ENCODE results near the gene APBA3.

The APBA3 gene

GRCh38 chr19:3725121-3725520 is 36.4 kb downstream of the APBA3 start:
- H3K4me3 ChIP-seq (ENCODE audit: low read depth, low read length): no peak overlapping the region
- TF ChIP-seq CTCF (IDR thresholded peaks at IDR 0.05; ENCODE audit: insufficient read depth, low read length, missing control alignments): no peak
- ChIA-PET CTCF (interaction anchor here (0.8 to 1.6 kb wide), 3 partner anchors 15 to 79 kb away, joined by 3 to 4 read pairs (median 3); no protein-coding TSS in a partner anchor), POLR2A (no interaction called here)
- DNase-seq (ENCODE audit: low read depth, low spot score): no peak

DNA sequence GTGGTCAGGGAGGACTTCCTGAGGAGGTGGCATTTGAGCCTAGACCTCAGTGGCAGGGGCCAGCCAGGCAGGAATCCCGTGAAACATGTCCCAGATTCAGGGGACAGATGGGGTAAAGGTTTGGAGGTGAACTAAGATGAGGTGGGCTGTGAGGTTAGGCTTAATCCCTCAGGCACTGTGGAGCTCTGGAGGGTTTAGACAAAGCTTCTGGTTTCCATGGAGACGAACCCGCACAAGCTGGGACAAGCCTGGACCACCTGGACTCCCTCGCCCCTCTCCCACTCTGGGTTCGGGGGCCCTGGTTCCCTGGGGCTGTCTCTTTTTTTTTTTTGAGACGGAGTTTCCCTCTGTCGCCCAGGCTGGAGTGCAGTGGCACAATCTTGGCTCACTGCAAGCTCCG is 37.6 kb downstream of the APBA3 start:
- no peak for TF ChIP-seq CTCF (IDR thresholded peaks at IDR 0.05; ENCODE audit: insufficient read depth, low read length, missing control alignments)
- no peak overlapping the region for H3K4me3 ChIP-seq (ENCODE audit: low read depth, low read length)
- ChIA-PET POLR2A (no interaction called here), CTCF (no interaction called here)
- no peak for DNase-seq (ENCODE audit: low read depth, low spot score)

- ChIA-PET CTCF (no interaction called here), POLR2A (no interaction called here)
- H3K4me3 ChIP-seq (ENCODE audit: low read depth, low read length): no peak overlapping the region
- TF ChIP-seq CTCF (IDR thresholded peaks at IDR 0.05; ENCODE audit: insufficient read depth, low read length, missing control alignments): no peak
- no peak for DNase-seq (ENCODE audit: low read depth, low spot score)
Observed at GRCh38 chr19:3723110-3723488, 38.4 kb downstream of the APBA3 start.

DNA sequence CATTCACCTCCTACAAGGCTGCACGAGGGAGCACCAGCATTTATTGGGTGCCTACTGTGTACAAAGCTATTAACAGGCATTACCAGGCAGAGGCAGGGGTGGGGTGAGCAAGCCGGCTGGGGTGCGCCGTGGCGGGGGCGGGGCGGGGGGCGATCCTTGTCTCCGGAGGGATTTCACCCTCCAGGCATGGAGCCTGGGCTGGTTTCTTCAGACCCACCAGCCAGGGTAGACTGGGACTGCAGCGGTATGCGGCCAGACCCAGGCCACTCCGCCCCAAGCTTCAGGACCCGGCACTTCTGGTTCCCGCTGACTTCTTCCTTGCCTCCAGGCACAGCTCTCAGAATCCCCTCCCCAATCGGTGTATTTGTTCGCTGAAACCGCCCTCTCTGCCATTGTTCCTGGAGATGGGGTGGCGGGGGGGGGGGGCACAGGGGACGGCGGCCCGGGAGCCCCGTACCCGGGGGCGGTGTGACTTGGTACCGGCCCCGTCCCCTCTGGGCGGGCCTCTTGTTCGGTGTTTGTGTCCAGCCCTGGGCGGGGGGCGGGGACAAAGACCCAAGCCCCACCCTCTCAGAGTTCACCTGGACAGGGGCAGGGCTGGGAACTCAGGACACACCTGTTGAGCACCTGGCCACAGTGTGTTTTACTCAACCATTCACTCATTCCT is 38.9 kb downstream of the APBA3 start:
- ChIA-PET CTCF (interaction anchor here (1.2 kb wide), 1 partner anchor 418 kb away, joined by 4 read pairs; no protein-coding TSS in a partner anchor), POLR2A (no interaction called here)
- DNase-seq (ENCODE audit: low read depth, low spot score): no peak
- no peak overlapping the region for H3K4me3 ChIP-seq (ENCODE audit: low read depth, low read length)
- no peak for TF ChIP-seq CTCF (IDR thresholded peaks at IDR 0.05; ENCODE audit: insufficient read depth, low read length, missing control alignments)

GRCh38 chr19:3721887-3722442 is 39.5 kb downstream of the APBA3 start:
- TF ChIP-seq CTCF (IDR thresholded peaks at IDR 0.05; ENCODE audit: insufficient read depth, low read length, missing control alignments): no peak
- POLR2A ChIA-PET: no interaction called here
- no peak for DNase-seq (ENCODE audit: low read depth, low spot score)
- CTCF ChIA-PET: interaction anchor here (1.2 to 7.3 kb wide), 2 partner anchors 15 to 417 kb away, joined by 4 to 63 read pairs; partner anchors contain the start of gene TJP3
- no peak overlapping the region for H3K4me3 ChIP-seq (ENCODE audit: low read depth, low read length)

DNA sequence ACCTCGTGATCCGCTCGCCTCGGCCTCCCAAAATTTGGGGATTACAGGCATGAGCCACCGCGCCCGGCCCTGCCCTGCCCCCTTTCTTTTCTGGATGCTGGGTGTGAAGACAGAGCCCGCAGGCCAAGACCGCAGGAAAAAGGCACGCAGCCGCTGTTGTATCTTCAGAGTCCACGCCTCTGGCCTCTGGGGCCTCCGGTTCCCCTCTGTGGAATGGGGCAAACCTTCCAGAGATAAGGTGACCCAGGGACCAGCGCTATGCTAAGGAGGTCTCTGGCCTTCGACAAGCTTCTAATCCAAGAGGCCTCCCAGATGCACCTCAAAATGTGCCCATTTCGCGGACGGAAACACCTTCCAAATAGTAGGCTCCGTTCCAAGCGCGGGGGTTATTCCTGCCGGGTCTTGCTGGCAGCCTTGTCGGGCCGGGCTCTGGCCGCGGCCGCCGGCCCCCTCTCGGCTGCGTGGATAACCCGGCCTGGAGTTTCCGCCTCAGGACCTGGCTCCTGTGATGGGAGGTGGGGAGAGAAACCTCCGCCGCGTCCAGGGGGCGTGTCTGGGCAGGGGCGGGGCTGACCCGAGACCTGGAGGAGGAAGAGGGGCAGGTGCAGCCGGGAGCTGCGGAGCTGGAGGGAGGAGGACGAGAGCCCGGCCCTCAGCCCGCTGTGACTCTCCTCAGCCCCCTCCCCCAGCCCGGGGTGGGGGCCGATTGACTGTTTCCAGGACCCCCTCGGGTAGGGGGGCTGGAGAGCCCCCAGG is 40.2 kb downstream of the APBA3 start:
- peak overlapping the region; percentile 15; the same call in 1 of the 2 replicates for H3K4me3 ChIP-seq (ENCODE audit: low read depth, low read length)
- DNase-seq (ENCODE audit: low read depth, low spot score): no peak
- no peak for TF ChIP-seq CTCF (IDR thresholded peaks at IDR 0.05; ENCODE audit: insufficient read depth, low read length, missing control alignments)
- ChIA-PET CTCF (interaction anchor here (1.2 to 7.3 kb wide), 3 partner anchors 14 to 417 kb away, joined by 4 to 63 read pairs (median 4); partner anchors contain the start of gene TJP3), POLR2A (no interaction called here)
